Activated T-helper 17 cell treated with anti-CD3 and anti-CD28 coated beads, Interleukin-2, amount 50 U/mL, for 72 hours (primary cell): ENCODE measurements around the gene TLCD2. TPM values are rescaled to one million over a fixed set of nuclear protein-coding genes. Genes with fewer than 3 reads are reported as not detected.
A peak's percentile ranks its signal among the peaks of the same experiment; 100 is the strongest.
"Not testable (repeated sequence)": the region's sequence is repeated elsewhere in the genome, so short reads cannot be mapped to it uniquely, and the experiment has no call there.

ENCODE experiments used
- ATAC-seq: fragments of 150-1000 bp; cut with Tn5 transposase; replicated peaks from 2 replicates; pipeline ENCODE4 v1.10.0; 2021; ENCODE audit warnings: mild to moderate bottlenecking, moderate library complexity
- H3K27ac Mint-ChIP-seq: one replicate; pipeline ENCODE4 v1.8.0; 2022; ENCODE audit warnings: mixed read lengths
- H3K27me3 Mint-ChIP-seq: one replicate; pipeline ENCODE4 v1.8.0; 2022; ENCODE audit warnings: mixed read lengths
- H3K36me3 Mint-ChIP-seq: one replicate; pipeline ENCODE4 v1.8.0; 2022; ENCODE audit warnings: low read depth, mild to moderate bottlenecking, mixed read lengths
- H3K4me1 Mint-ChIP-seq: one replicate; pipeline ENCODE4 v1.8.0; 2022; ENCODE audit warnings: mixed read lengths
- H3K4me3 Mint-ChIP-seq: one replicate; pipeline ENCODE4 v1.8.0; 2022; ENCODE audit warnings: mild to moderate bottlenecking, mixed read lengths
- H3K9me3 Mint-ChIP-seq: one replicate; pipeline ENCODE4 v1.8.0; 2022; ENCODE audit warnings: mixed read lengths
- total RNA-seq, 2 donors: library from RNA; stranded (reverse); gene quantifications; one replicate each; pipeline ENCODE4 v1.2.3, GENCODE V29; 2022

Gene TLCD2
- total RNA-seq, 2 donors from 2014 or later = 0.26 to 1.1 TPM

- Mint-ChIP-seq H3K4me1 (peaks cover 5% of the 10 kb centered on the region), H3K4me3 (peak overlapping the region; percentile 62), H3K9me3 (no peaks in the 10 kb centered on the region), H3K27me3 (no peaks in the 10 kb centered on the region), H3K36me3 (peaks cover 24% of the 10 kb centered on the region), H3K27ac (no peak overlapping the region)
- ATAC-seq = no peak
Observed at GRCh38 chr17:1714980-1715802, 5.0 kb upstream of the TLCD2 start.

GRCh38 chr17:1714427-1714979 lies 4.3 kb upstream of the TLCD2 start:
- Mint-ChIP-seq H3K4me3 (peak overlapping the region; percentile 62), H3K4me1 (peaks cover 5% of the 10 kb centered on the region), H3K27ac (no peak overlapping the region), H3K36me3 (peaks cover 24% of the 10 kb centered on the region), H3K9me3 (no peaks in the 10 kb centered on the region), H3K27me3 (no peaks in the 10 kb centered on the region)
- no peak for ATAC-seq

GRCh38 chr17:1713878-1714426 lies 3.8 kb upstream of the TLCD2 start:
- H3K27me3 Mint-ChIP-seq = no peaks in the 10 kb centered on the region
- peak overlapping the region; percentile 62 for H3K4me3 Mint-ChIP-seq
- no peaks in the 10 kb centered on the region for H3K9me3 Mint-ChIP-seq
- ATAC-seq = no peak
- H3K4me1 Mint-ChIP-seq = peaks cover 5% of the 10 kb centered on the region
- H3K27ac Mint-ChIP-seq = no peak overlapping the region
- H3K36me3 Mint-ChIP-seq = peaks cover 24% of the 10 kb centered on the region

- H3K9me3 Mint-ChIP-seq = no peaks in the 10 kb centered on the region
- peaks cover 24% of the 10 kb centered on the region for H3K36me3 Mint-ChIP-seq
- H3K27me3 Mint-ChIP-seq = no peaks in the 10 kb centered on the region
- no peak overlapping the region for H3K27ac Mint-ChIP-seq
- ATAC-seq = no peak
- H3K4me3 Mint-ChIP-seq = peak overlapping the region; percentile 28
- peaks cover 5% of the 10 kb centered on the region for H3K4me1 Mint-ChIP-seq
Observed at GRCh38 chr17:1713160-1713877, 3.1 kb upstream of the TLCD2 start.

GRCh38 chr17:1712271-1712670 lies 2.1 kb upstream of the TLCD2 start:
- H3K4me3 Mint-ChIP-seq = no peak overlapping the region
- no peak for ATAC-seq
- H3K27me3 Mint-ChIP-seq = no peaks in the 10 kb centered on the region
- no peak overlapping the region for H3K27ac Mint-ChIP-seq
- no peaks in the 10 kb centered on the region for H3K9me3 Mint-ChIP-seq
- no peaks in the 10 kb centered on the region for H3K4me1 Mint-ChIP-seq
- peaks cover 24% of the 10 kb centered on the region for H3K36me3 Mint-ChIP-seq

- no peak for ATAC-seq
- peaks cover 24% of the 10 kb centered on the region for H3K36me3 Mint-ChIP-seq
- no peaks in the 10 kb centered on the region for H3K4me1 Mint-ChIP-seq
- peak overlapping the region; percentile 57 for H3K4me3 Mint-ChIP-seq
- H3K9me3 Mint-ChIP-seq = no peaks in the 10 kb centered on the region
- H3K27ac Mint-ChIP-seq = no peak overlapping the region
- H3K27me3 Mint-ChIP-seq = no peaks in the 10 kb centered on the region
Observed at GRCh38 chr17:1711804-1712203, 1.6 kb upstream of the TLCD2 start.

GRCh38 chr17:1710807-1711553 lies 803 bp upstream of the TLCD2 start:
- Mint-ChIP-seq H3K27ac (no peak overlapping the region), H3K4me3 (peak overlapping the region; percentile 57), H3K36me3 (peaks cover 17% of the 10 kb centered on the region), H3K27me3 (no peaks in the 10 kb centered on the region), H3K4me1 (no peaks in the 10 kb centered on the region), H3K9me3 (no peaks in the 10 kb centered on the region)
- no peak for ATAC-seq

GRCh38 chr17:1709403-1709951 lies 700 bp downstream of the TLCD2 start:
- peak; percentile 34 for ATAC-seq
- no peaks in the 10 kb centered on the region for H3K9me3 Mint-ChIP-seq
- H3K4me1 Mint-ChIP-seq = no peaks in the 10 kb centered on the region
- H3K4me3 Mint-ChIP-seq = peak overlapping the region; percentile 60
- no peak overlapping the region for H3K27ac Mint-ChIP-seq
- H3K27me3 Mint-ChIP-seq = no peaks in the 10 kb centered on the region
- H3K36me3 Mint-ChIP-seq = peaks cover 17% of the 10 kb centered on the region

- not testable (repeated sequence) for ATAC-seq, H3K27me3 Mint-ChIP-seq, H3K9me3 Mint-ChIP-seq, H3K4me1 Mint-ChIP-seq, H3K27ac Mint-ChIP-seq
- Mint-ChIP-seq H3K36me3 (peaks cover 17% of the 10 kb centered on the region), H3K4me3 (peak overlapping the region; percentile 60)
Observed at GRCh38 chr17:1708791-1709346, 1.3 kb downstream of the TLCD2 start.

GRCh38 chr17:1707107-1707506 lies 3.1 kb downstream of the TLCD2 start:
- ATAC-seq = no peak
- Mint-ChIP-seq H3K27ac (peak overlapping the region; percentile 54), H3K4me3 (no peak overlapping the region), H3K36me3 (peaks cover 8% of the 10 kb centered on the region), H3K9me3 (no peaks in the 10 kb centered on the region), H3K27me3 (no peaks in the 10 kb centered on the region), H3K4me1 (no peaks in the 10 kb centered on the region)

- H3K27me3 Mint-ChIP-seq = no peaks in the 10 kb centered on the region
- H3K4me3 Mint-ChIP-seq = no peak overlapping the region
- H3K9me3 Mint-ChIP-seq = no peaks in the 10 kb centered on the region
- no peak for ATAC-seq
- H3K4me1 Mint-ChIP-seq = no peaks in the 10 kb centered on the region
- no peaks in the 10 kb centered on the region for H3K36me3 Mint-ChIP-seq
- peak overlapping the region; percentile 3 for H3K27ac Mint-ChIP-seq
Observed at GRCh38 chr17:1705004-1705403, 5.2 kb downstream of the TLCD2 start.

GRCh38 chr17:1703063-1703462 lies 7.1 kb downstream of the TLCD2 start:
- H3K9me3 Mint-ChIP-seq = no peaks in the 10 kb centered on the region
- H3K4me1 Mint-ChIP-seq = no peaks in the 10 kb centered on the region
- no peaks in the 10 kb centered on the region for H3K36me3 Mint-ChIP-seq
- no peak overlapping the region for H3K27ac Mint-ChIP-seq
- H3K4me3 Mint-ChIP-seq = no peak overlapping the region
- ATAC-seq = no peak
- H3K27me3 Mint-ChIP-seq = no peaks in the 10 kb centered on the region

- not testable (repeated sequence) for H3K4me3 Mint-ChIP-seq, H3K36me3 Mint-ChIP-seq, H3K9me3 Mint-ChIP-seq, H3K27me3 Mint-ChIP-seq, ATAC-seq, H3K27ac Mint-ChIP-seq, H3K4me1 Mint-ChIP-seq
Observed at GRCh38 chr17:1699891-1700290, 10.3 kb downstream of the TLCD2 start.

- no peaks in the 10 kb centered on the region for H3K27me3 Mint-ChIP-seq
- ATAC-seq = no peak
- no peaks in the 10 kb centered on the region for H3K9me3 Mint-ChIP-seq
- no peak overlapping the region for H3K4me3 Mint-ChIP-seq
- H3K4me1 Mint-ChIP-seq = no peaks in the 10 kb centered on the region
- no peaks in the 10 kb centered on the region for H3K36me3 Mint-ChIP-seq
- H3K27ac Mint-ChIP-seq = no peak overlapping the region
Observed at GRCh38 chr17:1697681-1698080, 12.5 kb downstream of the TLCD2 start.
